ENCODE measurements around the gene TMEM205. TPM values are rescaled to one million over a fixed set of nuclear protein-coding genes. Genes with fewer than 3 reads are reported as not detected.

Gene TMEM205
- total RNA-seq, 1 experiment from 2014 or later, result 224 TPM

GRCh38 chr19:11296264-11296663, 49.8 kb downstream of the TMEM205 start:
- Histone ChIP-seq H3K27ac (ENCODE audit: low read length) (no peak overlapping the region), H3K4me1 (ENCODE audit: insufficient read depth, low read length) (peaks cover 7% of the 10 kb centered on the region), H3K9me2 (replicated peaks; ENCODE audit: low read length) (no peaks in the 10 kb centered on the region), H3K9ac (ENCODE audit: low read length) (no peak overlapping the region), H2AFZ (ENCODE audit: low read length) (no peak overlapping the region), H3K4me3 (ENCODE audit: low read length) (no peak overlapping the region), H4K20me1 (ENCODE audit: low read length) (no peaks in the 10 kb centered on the region), H3K27me3 (ENCODE audit: low read length) (no peaks in the 10 kb centered on the region), H3F3A (ENCODE audit: low read length, unreplicated experiment) (no peaks in the 10 kb centered on the region), H3K79me2 (ENCODE audit: low read length) (no peaks in the 10 kb centered on the region), H3K9me3 (ENCODE audit: low read length) (no peaks in the 10 kb centered on the region), H3K4me2 (ENCODE audit: low read length) (no peak overlapping the region), H3K36me3 (ENCODE audit: low read depth, low read length) (no peaks in the 10 kb centered on the region)
- ChIA-PET CTCF (no interaction called here), POLR2A (ENCODE audit: unreplicated experiment) (no interaction called here)
- intact Hi-C loops (cut with micrococcal nuclease), result no loop called here
- no peak for DNase-seq
- no peak for TF ChIP-seq CTCF (conservative IDR thresholded peaks at IDR 0.05; ENCODE audit: low read depth, low read length)
- no peak for TF ChIP-seq EZH2 (IDR thresholded peaks at IDR 0.05; ENCODE audit: low read length, unreplicated experiment)
- no peak for TF ChIP-seq EZH2phosphoT487 (IDR thresholded peaks at IDR 0.05; ENCODE audit: borderline replicate concordance, low read length)
- no TSS peak for BruUV-seq (replicated peaks)
- no peak for ATAC-seq

- no peak within 1 kb of the TSS for H3K4me2 ChIP-seq (ENCODE audit: low read length)
- DNase-seq (no peak), ATAC-seq (no peak)
- no peaks in the 10 kb centered on the region for H3K79me2 ChIP-seq (ENCODE audit: low read length)
- no TSS peak for BruUV-seq (replicated peaks)
- no peaks in the 10 kb centered on the region for H3K9me3 ChIP-seq (ENCODE audit: low read length)
- no peak within 1 kb of the TSS for H3K9ac ChIP-seq (ENCODE audit: low read length)
- H3K4me3 ChIP-seq (ENCODE audit: low read length), result no peak within 1 kb of the TSS
- intact Hi-C loops (cut with micrococcal nuclease), result no loop called here
- TF ChIP-seq EZH2phosphoT487 (IDR thresholded peaks at IDR 0.05; ENCODE audit: borderline replicate concordance, low read length) (no peak), CTCF (conservative IDR thresholded peaks at IDR 0.05; ENCODE audit: low read depth, low read length) (peak; percentile 38), EZH2 (IDR thresholded peaks at IDR 0.05; ENCODE audit: low read length, unreplicated experiment) (no peak)
- ChIA-PET POLR2A (ENCODE audit: unreplicated experiment) (no interaction called here), CTCF (interaction anchor here (0.6 kb wide), 1 partner anchor 78 kb away, joined by 3 read pairs; no protein-coding TSS in a partner anchor)
- no peaks in the 10 kb centered on the region for H3K9me2 ChIP-seq (replicated peaks; ENCODE audit: low read length)
- no peak within 1 kb of the TSS for H2AFZ ChIP-seq (ENCODE audit: low read length)
- H4K20me1 ChIP-seq (ENCODE audit: low read length), result no peaks in the 10 kb centered on the region
- no peaks in the 10 kb centered on the region for H3K27me3 ChIP-seq (ENCODE audit: low read length)
- no peak within 1 kb of the TSS for H3K27ac ChIP-seq (ENCODE audit: low read length)
- H3K4me1 ChIP-seq (ENCODE audit: insufficient read depth, low read length), result peaks cover 7% of the 10 kb centered on the region
- H3K36me3 ChIP-seq (ENCODE audit: low read depth, low read length), result no peaks in the 10 kb centered on the region
- H3F3A ChIP-seq (ENCODE audit: low read length, unreplicated experiment), result no peaks in the 10 kb centered on the region
These were observed 50.3 kb downstream of the TMEM205 start, which contains the start of gene TSPAN16 for GRCh38 chr19:11295665-11296245. TSPAN16 (plus strand) TSS chr19:11296160; CDS start chr19:11296298, 138 bp downstream.

- no peaks in the 10 kb centered on the region for H4K20me1 ChIP-seq (ENCODE audit: low read length)
- no TSS peak for BruUV-seq (replicated peaks)
- CTCF ChIA-PET, result interaction anchor here (0.6 kb wide), 1 partner anchor 78 kb away, joined by 3 read pairs; no protein-coding TSS in a partner anchor
- H3K36me3 ChIP-seq (ENCODE audit: low read depth, low read length), result no peaks in the 10 kb centered on the region
- no peaks in the 10 kb centered on the region for H3K79me2 ChIP-seq (ENCODE audit: low read length)
- H3K4me1 ChIP-seq (ENCODE audit: insufficient read depth, low read length), result peaks cover 7% of the 10 kb centered on the region
- no peak overlapping the region for H3K9ac ChIP-seq (ENCODE audit: low read length)
- no peaks in the 10 kb centered on the region for H3K9me2 ChIP-seq (replicated peaks; ENCODE audit: low read length)
- DNase-seq (no peak), ATAC-seq (no peak)
- POLR2A ChIA-PET (ENCODE audit: unreplicated experiment), result no interaction called here
- intact Hi-C loops (cut with micrococcal nuclease), result no loop called here
- H2AFZ ChIP-seq (ENCODE audit: low read length), result no peak overlapping the region
- no peak overlapping the region for H3K4me2 ChIP-seq (ENCODE audit: low read length)
- no peak for TF ChIP-seq EZH2phosphoT487 (IDR thresholded peaks at IDR 0.05; ENCODE audit: borderline replicate concordance, low read length)
- no peak for TF ChIP-seq CTCF (conservative IDR thresholded peaks at IDR 0.05; ENCODE audit: low read depth, low read length)
- TF ChIP-seq EZH2 (IDR thresholded peaks at IDR 0.05; ENCODE audit: low read length, unreplicated experiment), result no peak
- no peak overlapping the region for H3K4me3 ChIP-seq (ENCODE audit: low read length)
- H3F3A ChIP-seq (ENCODE audit: low read length, unreplicated experiment), result no peaks in the 10 kb centered on the region
- H3K9me3 ChIP-seq (ENCODE audit: low read length), result no peaks in the 10 kb centered on the region
- no peaks in the 10 kb centered on the region for H3K27me3 ChIP-seq (ENCODE audit: low read length)
- no peak overlapping the region for H3K27ac ChIP-seq (ENCODE audit: low read length)
These were observed 50.9 kb downstream of the TMEM205 start for GRCh38 chr19:11295180-11295579.
